Frontal cortex (tissue), 4 donors: ENCODE data around the gene ARHGAP6. TPM values are rescaled to one million over a fixed set of nuclear protein-coding genes. Genes with fewer than 3 reads are reported as not detected.
"Not testable (repeated sequence)": the region's sequence is repeated elsewhere in the genome, so short reads cannot be mapped to it uniquely, and the experiment has no call there.

Source experiments
- DNase-seq, 2 donors: peaks; one replicate each; pipeline ENCODE4 v3.0.0; 2012; ENCODE audit warnings: low spot score in 2 of 2
- FAIRE-seq: peaks from 2 replicates; lab custom pipeline; 2012; peaks lifted over from hg19 to GRCh38; lab: Jason Lieb, UNC
- total RNA-seq: library from RNA; depleted of rRNA; stranded (reverse); fragments of >200 nt; gene quantifications from one replicate; pipeline ENCODE4 v1.2.3, GENCODE V29; 2014
- donor health status: control.
- donor health status: control.
- donor health status: control.

ARHGAP6 gene
- total RNA-seq, 1 donor from 2014 or later: 3.3 TPM

DNA sequence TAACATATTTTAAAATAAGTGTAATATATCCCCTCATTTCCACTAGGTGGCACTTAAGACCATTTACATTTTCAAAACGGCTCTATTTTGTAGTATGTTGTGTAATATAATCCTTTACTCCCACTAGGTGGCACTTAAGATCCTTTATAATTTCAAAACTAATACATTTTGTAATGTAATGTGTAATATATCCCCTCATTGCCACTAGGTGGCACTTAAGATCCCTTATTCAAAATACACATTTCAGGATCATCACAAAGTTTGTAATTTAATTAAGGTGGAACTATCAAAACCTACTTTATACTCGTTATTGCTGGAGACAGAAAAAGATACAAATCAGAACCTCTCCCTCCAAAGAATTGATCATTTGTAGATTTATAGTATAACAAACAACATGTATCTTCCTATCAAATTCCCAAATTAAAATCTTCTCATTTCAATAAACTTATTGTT is 132.5 kb downstream of the ARHGAP6 start:
- DNase-seq (peak; percentile 16 to 34), FAIRE-seq (peak; percentile 97)

DNA sequence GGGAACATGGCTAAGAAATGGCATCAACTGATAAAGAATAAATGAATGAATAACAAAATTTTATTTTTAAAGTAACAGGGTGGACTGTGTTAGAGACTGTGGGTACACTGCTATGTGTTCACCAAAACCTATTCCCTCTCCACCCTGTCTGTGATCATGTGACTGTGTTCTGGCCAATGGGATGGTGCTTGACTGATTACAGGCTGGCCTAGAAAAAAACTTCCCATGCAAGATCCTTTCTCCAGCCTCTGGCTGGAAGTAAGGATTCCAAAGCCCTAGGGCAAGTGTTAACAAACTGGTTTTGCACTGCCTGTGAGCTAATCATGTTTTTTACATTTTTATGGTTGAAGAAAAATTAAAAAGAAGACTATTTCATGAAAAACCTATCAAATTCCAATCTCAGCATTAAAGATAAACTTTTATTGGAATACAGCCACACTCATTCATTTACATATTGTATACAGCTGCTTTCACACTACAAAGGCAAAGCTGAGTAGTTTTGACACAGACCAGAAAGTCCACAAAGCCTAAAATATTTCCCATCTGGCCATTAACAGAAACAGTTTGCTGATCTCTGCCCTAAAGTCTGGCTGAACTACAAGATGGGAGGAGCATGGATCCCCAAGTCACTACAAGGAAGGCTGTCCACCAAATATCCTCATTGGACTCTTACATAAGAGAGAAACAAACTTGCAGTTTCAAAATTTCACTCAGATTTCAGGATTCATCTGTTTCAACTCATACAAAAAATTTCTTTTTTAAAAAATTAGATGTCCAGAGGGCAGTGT is 133.2 kb downstream of the ARHGAP6 start:
- DNase-seq (no peak), FAIRE-seq (no peak)

DNA sequence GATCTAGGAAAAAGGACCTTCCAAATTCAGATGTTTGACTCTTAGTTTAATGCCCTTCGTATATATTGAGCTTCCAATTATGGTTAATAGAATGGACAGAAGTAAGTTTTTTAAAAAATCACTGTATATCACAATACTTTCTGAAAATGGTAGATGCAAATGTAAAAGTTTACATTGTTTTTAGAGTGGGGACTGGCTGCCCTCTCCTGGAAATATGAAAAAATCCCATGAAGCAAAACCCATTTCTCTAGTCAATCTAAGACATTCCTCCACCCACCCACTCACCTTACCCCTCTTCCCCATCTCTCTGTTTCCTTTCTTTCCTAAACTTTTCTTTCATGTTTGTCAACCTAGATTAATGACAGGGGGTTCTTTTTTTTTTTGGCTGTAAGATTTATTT is 134.5 kb downstream of the ARHGAP6 start:
- FAIRE-seq: no peak
- DNase-seq: no peak

DNA sequence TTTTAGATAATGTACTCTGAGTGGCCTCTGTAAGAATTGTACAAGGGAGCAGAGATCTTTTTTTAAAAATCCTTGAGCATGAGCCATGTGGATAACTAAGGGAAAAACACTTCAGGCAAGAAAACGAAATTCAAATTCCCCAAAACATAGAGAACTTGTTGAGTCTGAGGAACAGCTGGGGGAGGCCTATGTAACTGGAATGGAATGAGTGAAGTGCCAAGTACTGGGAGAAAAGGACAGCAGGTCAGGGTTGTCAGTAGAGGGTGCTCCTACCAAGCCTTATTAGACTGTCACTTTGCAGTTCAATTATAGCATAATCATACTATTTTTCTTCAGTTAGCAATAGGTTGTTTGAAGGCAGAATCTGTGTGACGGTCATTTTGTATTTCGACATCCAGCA is 135.1 kb downstream of the ARHGAP6 start:
- DNase-seq: no peak

DNA sequence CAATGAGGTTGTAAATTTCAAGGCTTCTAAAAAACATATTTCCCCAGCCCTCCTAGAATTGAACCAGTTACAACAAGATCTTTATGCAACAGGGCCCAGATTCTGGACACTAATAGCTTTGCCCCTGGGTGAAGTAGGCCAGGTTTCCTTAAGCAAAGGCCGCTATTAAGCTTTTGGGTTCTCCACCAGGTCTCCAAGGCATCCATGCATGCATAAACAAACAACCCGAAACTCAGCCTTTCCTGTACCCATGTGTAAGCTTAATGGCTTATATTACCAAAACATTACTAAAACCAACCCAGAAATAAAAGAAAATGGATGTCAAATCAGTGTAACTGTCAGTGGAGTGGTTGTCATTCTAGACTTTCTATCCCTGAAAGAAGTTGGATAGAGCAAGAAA is 137.1 kb downstream of the ARHGAP6 start:
- DNase-seq: no peak
- no peak for FAIRE-seq

More for the DNA sequence above, 135.1 kb downstream of the ARHGAP6 start:
- no peak for FAIRE-seq

- FAIRE-seq: no peak
- DNase-seq: no peak
Measured at GRCh38 chrX:11525685-11526084, 140.0 kb downstream of the ARHGAP6 start.

- FAIRE-seq, DNase-seq: not testable (repeated sequence)
Measured at GRCh38 chrX:11519234-11519633, 146.5 kb downstream of the ARHGAP6 start.

GRCh38 chrX:11509786-11510185 is 155.9 kb downstream of the ARHGAP6 start:
- FAIRE-seq: no peak
- DNase-seq: no peak

- FAIRE-seq: no peak
- no peak for DNase-seq
Measured at GRCh38 chrX:11504234-11504633, 161.5 kb downstream of the ARHGAP6 start.

- FAIRE-seq: no peak
- DNase-seq: no peak
Measured at GRCh38 chrX:11499076-11500044, 166.4 kb downstream of the ARHGAP6 start.

DNA sequence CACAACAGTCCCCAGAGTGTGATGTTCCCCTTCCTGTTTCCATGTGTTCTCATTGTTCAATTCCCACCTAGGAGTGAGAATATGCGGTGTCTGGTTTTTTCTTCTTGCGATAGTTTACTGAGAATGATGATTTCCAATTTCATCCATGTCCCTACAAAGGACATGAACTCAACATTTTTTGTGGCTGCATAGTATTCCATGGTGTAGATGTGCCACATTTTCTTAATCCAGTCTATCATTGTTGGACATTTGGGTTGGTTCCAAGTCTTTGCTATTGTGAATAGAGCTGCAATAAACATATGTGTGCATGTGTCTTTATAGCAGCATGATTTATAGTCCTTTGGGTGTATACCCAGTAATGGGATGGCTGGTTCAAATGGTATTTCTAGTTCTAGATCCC is 174.3 kb downstream of the ARHGAP6 start:
- not testable (repeated sequence) for DNase-seq

GRCh38 chrX:11484290-11484689 is 181.4 kb downstream of the ARHGAP6 start:
- DNase-seq (no peak), FAIRE-seq (no peak)

More for the DNA sequence above, 174.3 kb downstream of the ARHGAP6 start:
- not testable (repeated sequence) for FAIRE-seq

DNA sequence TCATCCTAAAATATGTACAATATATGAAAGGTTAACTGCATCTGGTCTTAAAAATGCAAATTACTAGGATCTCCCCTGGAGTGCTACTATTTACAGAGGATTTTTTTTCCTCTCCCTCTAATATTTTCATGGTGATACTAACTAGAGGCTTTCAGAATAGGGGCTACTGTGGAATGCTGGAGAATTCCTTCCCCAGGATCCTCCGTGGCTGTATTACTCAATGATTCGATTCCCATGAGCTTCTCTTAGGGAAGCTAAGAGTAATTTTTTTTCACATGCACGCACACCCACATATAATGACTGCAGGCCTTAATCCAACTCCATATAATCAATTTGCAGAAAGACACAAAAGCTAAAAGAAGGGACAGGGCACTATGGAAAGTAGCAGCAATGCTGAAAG is 184.7 kb downstream of the ARHGAP6 start:
- no peak for DNase-seq
- no peak for FAIRE-seq

DNA sequence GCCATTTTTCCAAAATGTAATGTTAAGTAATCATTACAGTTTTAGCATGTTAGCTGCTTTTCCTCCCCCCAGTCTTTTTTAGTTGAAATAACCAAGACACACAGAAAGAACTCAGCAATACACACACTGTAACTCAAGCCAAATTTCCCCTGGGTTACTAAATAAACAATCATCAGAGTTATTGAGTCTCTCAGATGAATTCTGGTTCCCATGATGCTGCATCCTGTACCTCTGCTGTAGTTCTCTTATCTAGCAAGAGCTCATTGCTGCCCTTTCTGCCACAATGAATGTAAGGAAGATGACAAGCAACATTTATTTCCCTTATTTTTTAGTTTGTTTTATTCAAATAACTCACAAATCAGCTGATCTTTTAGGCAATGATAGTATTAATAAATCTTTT is 185.1 kb downstream of the ARHGAP6 start:
- FAIRE-seq (no peak), DNase-seq (no peak)

DNA sequence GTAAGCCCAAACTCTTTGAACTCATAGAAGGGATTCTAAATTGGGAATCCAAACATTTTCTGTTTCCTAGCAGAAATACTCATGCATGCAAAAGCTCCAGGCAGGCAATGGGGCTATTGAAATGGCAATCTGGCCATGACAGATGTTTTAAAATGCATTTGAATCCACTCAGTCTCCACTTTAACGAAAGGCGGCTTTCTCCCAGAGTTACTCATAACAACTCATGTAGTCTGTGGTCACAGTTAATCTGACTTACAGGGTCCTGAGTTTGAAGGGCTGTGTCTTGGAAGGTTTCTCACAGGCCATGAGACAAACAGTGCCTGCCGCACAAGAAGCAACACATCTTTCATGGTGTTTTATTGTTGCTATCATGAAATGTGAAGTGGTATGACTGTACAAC is 186.8 kb downstream of the ARHGAP6 start:
- DNase-seq (no peak), FAIRE-seq (no peak)

DNA sequence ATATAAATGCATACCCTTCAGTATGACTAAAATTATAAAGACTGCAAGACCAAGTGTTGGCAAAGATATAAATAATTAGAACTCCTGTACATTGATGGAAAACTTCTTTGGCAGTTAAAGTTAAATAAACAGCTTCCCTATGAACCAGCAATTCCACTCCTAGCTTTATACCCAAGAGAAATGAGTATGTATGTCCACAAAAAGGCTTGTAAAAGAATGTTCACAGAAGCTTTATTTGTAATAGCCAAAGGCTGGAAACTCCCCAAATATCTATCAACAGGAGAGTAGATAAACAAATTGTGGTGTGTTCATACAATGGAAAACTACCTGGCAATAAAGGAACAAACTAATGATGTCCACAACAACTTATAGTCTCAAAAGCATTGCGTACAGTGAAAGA is 187.7 kb downstream of the ARHGAP6 start:
- DNase-seq: no peak
- FAIRE-seq: no peak

DNA sequence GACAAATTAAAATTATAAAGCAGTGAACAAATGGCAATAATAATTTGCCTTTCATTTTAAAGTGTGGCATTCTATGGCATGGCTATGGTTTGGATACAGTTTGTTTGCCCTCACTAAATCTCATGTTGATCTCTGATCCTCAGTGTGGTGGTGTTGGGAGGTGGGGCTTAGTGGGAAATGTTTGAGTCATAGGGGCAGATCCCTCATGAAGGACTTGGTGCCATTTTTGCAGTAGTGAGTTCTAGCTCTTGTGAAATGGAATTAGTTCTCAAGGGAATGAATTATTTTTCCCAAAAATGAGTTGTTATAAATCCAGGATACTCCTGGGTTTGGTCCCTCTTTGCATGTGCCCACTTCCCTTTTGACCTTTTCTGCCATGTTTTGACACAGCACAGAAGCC is 191.1 kb downstream of the ARHGAP6 start:
- FAIRE-seq: no peak
- DNase-seq: no peak

DNA sequence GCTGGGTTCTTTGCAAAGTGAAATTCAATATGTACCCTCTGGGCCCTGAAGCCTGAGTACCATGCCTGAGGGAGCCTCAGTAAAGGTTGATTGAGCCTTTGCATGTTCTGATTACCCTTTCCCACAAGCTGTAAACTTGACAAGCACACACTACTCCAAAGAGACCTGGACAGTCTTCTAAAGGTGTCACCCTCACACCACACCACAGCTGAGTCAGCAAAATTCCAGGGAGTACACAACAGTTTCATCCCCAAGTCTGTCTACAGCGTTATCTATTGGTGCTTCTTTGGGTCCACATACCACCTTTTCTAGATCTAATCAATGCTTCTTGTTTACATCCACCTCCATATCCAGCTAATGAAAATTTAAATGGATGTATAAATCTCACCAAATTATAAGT is 191.7 kb downstream of the ARHGAP6 start:
- FAIRE-seq (no peak), DNase-seq (no peak)

DNA sequence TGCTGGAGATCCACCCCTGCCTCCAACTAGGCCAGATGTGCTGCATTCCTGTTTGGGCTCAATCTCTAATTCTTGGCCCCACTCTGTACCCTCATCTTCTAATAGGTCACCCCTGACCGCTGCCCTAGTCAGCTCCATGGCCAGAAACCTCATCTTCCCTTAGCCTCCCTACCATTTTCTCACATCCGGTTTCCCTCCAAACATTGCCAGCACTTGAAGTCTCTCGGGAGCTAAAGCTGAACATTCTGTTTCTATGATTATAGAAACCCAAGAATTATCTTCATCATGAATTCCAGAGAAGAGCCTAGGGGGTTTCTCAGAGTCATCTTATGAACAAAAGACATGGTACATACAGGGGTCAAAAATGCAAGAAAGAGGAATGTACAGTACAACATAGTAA is 192.8 kb downstream of the ARHGAP6 start:
- no peak for DNase-seq
- FAIRE-seq: no peak

- DNase-seq: no peak
- FAIRE-seq: no peak
Measured at GRCh38 chrX:11472381-11472780, 193.3 kb downstream of the ARHGAP6 start.
